ENCODE results near the gene TERC. TPM values are rescaled to one million over a fixed set of nuclear protein-coding genes. Genes with fewer than 3 reads are reported as not detected.

The TERC gene
- total and polyA plus RNA-seq, 7 donors, result 0.44 to 220 (median 111) TPM; not detected in 2

- no peaks in the 10 kb centered on the region for H3K27me3 ChIP-seq
- 1% methylated on average over 27 of the region's 27 CpGs for WGBS, 2 donors
- intact Hi-C loops (cut with DNase I), result loop anchor here (2.0 to 5.0 kb wide), 3 partner anchors 41 to 585 kb away; partner anchors contain the start of genes LRRC34, LRRIQ4, SEC62 and SKIL
These were observed 6.8 kb upstream of the TERC start for GRCh38 chr3:169771497-169772304.

GRCh38 chr3:169769287-169770181 lies 4.7 kb upstream of the TERC start, which contains the start of gene ACTRT3:
TSS of gene ACTRT3 (minus strand) at chr3:169769561. CDS start at chr3:169769520, 41 bp downstream.
- Histone ChIP-seq H3K27me3 (no peaks in the 10 kb centered on the region), H3K4me1 (peaks cover 0 to 14% (median 8%) of the 10 kb centered on the region in 4 donors), H3K4me3 (peak within 1 kb of the TSS; percentile 49 to 79 (median 74)), H3K27ac (peak within 1 kb of the TSS; percentile 81 to 91 (median 91)), H3K36me3 (peaks cover 0 to 4% (median under 1%) of the 10 kb centered on the region in 4 donors), H3K9me3 (no peaks in the 10 kb centered on the region)
- intact Hi-C loops (cut with DNase I), result loop anchor here (5.0 to 10.0 kb wide), 2 partner anchors 43 to 625 kb away; partner anchors contain the start of genes LRRC34 and LRRIQ4
- 1 to 2% methylated on average over 51 of the region's 51 CpGs for whole genome bisulfite sequencing, 2 donors
- peak; percentile 79 for DNase-seq
- TF ChIP-seq POLR2AphosphoS5 (IDR thresholded peaks at IDR 0.05) (peak in 2 of 4 donors; percentile 28 to 53), CTCF (IDR thresholded peaks at IDR 0.05) (no peak), EP300 (IDR thresholded peaks at IDR 0.05) (no peak), POLR2A (IDR thresholded peaks at IDR 0.05) (peak; percentile 3 to 14)

More at GRCh38 chr3:169771497-169772304, 6.8 kb upstream of the TERC start:
- Histone ChIP-seq H3K27ac (peak overlapping the region; percentile 91 to 99 (median 98)), H3K4me3 (peak overlapping the region; percentile 68 to 94 (median 87)), H3K4me1 (peaks cover 0 to 31% (median 23%) of the 10 kb centered on the region in 4 donors), H3K36me3 (peaks cover 0 to 24% (median 3%) of the 10 kb centered on the region in 4 donors), H3K9me3 (no peaks in the 10 kb centered on the region)
- peak; percentile 69 for DNase-seq
- no peak for TF ChIP-seq EP300 (IDR thresholded peaks at IDR 0.05)
- TF ChIP-seq POLR2A (IDR thresholded peaks at IDR 0.05), result no peak
- no peak for TF ChIP-seq CTCF (IDR thresholded peaks at IDR 0.05)
- TF ChIP-seq POLR2AphosphoS5 (IDR thresholded peaks at IDR 0.05), result peak in 2 of 4 donors; percentile 11 to 37

- H3K9me3 ChIP-seq, result peaks cover 0 to 2% (median 0%) of the 10 kb centered on the region in 4 donors
- TF ChIP-seq POLR2AphosphoS5 (IDR thresholded peaks at IDR 0.05), result peak in 3 of 4 donors; percentile 13 to 64 (median 53)
- TF ChIP-seq EP300 (IDR thresholded peaks at IDR 0.05), result no peak
- no peak for TF ChIP-seq POLR2A (IDR thresholded peaks at IDR 0.05)
- H3K27ac ChIP-seq, result peak overlapping the region; percentile 93 to 95 (median 94)
- WGBS, 2 donors, result 0% methylated on average over 46 of the region's 46 CpGs
- no peaks in the 10 kb centered on the region for H3K27me3 ChIP-seq
- DNase-seq, result peak; percentile 87
- H3K4me1 ChIP-seq, result peaks cover 0 to 13% (median 4%) of the 10 kb centered on the region in 4 donors
- H3K36me3 ChIP-seq, result no peaks in the 10 kb centered on the region
- H3K4me3 ChIP-seq, result peak overlapping the region; percentile 69 to 74 (median 72)
- intact Hi-C loops (cut with DNase I), result loop anchor here (2.0 to 10.0 kb wide), 3 partner anchors 102 to 620 kb away; partner anchors contain the start of genes MECOM and SEC62
These were observed 463 bp downstream of the TERC start for GRCh38 chr3:169764312-169764881.

GRCh38 chr3:169760479-169760878 lies 4.4 kb downstream of the TERC start:
- Histone ChIP-seq H3K36me3 (no peaks in the 10 kb centered on the region), H3K27ac (no peak overlapping the region), H3K4me1 (peaks cover 0 to 13% (median 4%) of the 10 kb centered on the region in 4 donors), H3K27me3 (no peaks in the 10 kb centered on the region), H3K9me3 (peaks cover 0 to 2% (median 0%) of the 10 kb centered on the region in 4 donors), H3K4me3 (no peak overlapping the region)
- TF ChIP-seq EP300 (IDR thresholded peaks at IDR 0.05) (no peak), POLR2A (IDR thresholded peaks at IDR 0.05) (no peak), POLR2AphosphoS5 (IDR thresholded peaks at IDR 0.05) (no peak), CTCF (IDR thresholded peaks at IDR 0.05) (no peak)
- no peak for DNase-seq
- WGBS, 2 donors, result 64 to 79% methylated on average over 4 of the region's 4 CpGs
- intact Hi-C loops (cut with DNase I), result loop anchor here (5.0 to 10.0 kb wide), 2 partner anchors 98 to 616 kb away; partner anchors contain the start of gene MECOM
